NCI-H524 treated with DMSO at 0.1 percent for 48 hours (cell line): ENCODE results near the gene SLC17A5.
"Not testable (repeated sequence)": the region's sequence is repeated elsewhere in the genome, so short reads cannot be mapped to it uniquely, and the experiment has no call there.

Experiments
- DNase-seq: peaks from one replicate; lab custom pipeline; 2025; lab: John Stamatoyannopoulos, UW

SLC17A5 gene

DNA sequence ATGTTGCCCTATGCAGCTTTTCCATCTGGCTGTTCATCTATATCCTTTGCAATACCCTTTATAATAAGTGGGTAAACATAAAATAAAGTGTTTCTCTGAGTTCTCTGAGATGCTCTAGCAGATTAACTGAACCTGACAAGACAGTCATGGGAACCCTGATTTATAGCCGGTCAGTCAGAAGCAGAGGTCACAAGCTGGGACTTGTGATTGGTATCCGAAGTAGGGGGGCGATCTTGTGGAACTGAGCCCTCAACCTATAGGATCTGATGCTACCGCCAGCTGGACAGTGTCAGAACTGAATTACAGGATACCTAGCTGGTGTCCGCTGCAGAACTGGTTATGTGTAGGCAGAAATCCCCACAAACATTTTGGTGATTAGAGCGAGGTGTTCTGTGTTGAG lies 39.0 kb downstream of the SLC17A5 start:
- no peak for DNase-seq

- no peak for DNase-seq
These were observed 39.8 kb downstream of the SLC17A5 start for GRCh38 chr6:73613806-73614536.

- no peak for DNase-seq
These were observed 41.2 kb downstream of the SLC17A5 start for GRCh38 chr6:73612611-73613010.

- DNase-seq = no peak
These were observed 43.1 kb downstream of the SLC17A5 start for GRCh38 chr6:73610444-73611275.

- no peak for DNase-seq
These were observed 45.0 kb downstream of the SLC17A5 start for GRCh38 chr6:73608761-73609160.

GRCh38 chr6:73606428-73606827 lies 47.4 kb downstream of the SLC17A5 start:
- DNase-seq = no peak

DNA sequence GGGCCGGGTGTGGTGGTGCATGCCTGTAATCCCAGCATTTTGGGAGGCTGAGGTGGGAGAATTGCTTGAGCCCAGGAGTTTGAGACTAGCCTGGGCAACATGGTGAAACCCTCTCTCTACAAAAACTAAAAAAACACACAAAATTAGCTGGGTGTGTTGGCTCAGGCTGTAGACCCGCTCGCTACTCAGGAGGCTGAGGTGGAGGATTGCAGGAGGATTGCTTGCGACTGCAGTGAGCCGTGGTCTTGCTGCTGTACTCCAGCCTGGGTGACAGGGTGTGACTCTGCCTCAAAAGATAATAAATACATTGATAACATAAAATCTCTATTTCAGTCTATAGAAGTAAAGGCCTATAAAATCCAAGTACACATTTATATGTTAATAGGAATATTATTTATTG lies 49.3 kb downstream of the SLC17A5 start:
- no peak for DNase-seq

DNA sequence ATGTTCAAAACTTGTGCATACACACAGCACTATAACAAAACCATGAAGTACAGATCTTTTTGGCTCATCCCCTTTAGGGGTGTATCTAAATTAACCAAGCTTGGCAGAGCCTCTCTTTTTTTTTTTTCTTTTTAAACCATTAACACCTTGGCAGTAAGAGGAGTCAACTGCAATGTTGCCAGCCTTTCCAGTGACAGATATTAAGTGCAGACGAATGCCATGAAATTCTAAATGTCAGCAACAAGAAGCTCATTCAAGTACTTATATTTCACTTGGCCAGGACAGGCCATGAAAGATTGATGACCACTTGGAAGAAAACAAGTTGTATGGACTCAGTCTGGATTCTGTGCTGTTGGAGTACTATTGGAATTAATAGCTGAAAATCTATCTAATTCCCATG lies 49.8 kb downstream of the SLC17A5 start:
- no peak for DNase-seq

DNA sequence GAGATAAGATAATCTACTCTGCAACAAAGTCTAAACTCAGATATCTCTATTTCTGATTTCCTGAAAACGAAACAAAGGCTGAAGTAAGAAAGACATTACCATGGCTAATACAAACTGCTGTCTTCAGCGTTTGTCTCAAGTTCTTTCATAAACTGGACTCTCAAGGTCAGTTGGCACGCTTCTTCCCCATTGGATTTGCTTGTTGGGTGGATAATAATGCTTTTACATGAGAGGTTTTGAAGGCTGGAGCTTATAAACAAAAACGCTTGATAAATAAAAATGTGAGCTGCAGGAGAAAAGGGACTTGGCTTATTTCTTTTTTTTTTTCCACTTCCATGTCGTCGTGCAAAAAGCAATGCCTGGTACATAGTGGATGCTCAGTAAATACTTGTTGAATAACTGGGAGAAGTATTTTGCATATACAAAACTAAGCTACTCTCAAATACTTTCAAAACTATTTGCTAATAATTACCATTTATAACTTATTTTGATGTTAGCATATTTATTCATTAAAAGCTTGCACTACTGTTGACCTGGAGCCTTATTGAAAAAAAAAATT lies 67.3 kb downstream of the SLC17A5 start:
- no peak for DNase-seq

DNA sequence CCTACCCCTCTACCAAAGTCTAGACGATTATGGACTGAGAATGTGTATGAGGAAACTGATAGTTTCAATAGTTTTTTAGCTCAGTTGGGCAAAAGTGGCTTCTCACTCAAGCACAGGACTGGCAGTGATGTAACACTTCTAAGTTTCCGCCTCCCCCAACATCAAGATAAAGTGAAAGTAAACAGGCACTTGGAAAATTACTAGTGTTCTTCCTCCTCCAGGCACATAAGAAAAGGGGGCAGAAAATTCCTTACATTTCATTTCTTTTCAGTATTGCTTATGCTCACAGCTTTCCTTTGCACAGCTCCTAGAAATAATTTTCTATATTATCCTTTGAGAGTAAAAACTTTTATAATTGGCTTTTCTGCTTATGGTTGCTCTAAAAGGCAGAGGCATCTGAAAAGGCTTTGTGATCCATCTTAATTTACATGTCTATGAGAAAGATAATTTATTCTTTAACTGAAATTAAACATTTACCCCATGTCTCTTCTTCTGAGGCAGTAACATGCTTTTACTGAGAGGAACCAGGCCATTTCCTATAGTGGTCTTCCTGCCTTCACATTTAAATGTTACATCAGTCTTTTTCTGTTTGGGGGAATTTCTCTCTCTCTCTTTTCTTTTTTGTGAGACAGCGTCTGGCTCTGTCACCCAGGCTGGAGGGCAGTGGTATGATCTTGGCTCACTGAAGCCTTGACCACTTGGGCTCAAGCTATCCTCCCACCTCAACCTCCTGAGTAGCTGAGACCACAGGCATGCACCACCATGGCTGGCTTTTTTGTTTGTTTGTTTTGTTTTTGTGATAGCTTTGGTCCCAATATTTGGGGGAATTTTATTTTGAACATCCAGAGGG lies 68.0 kb downstream of the SLC17A5 start:
- DNase-seq = no peak

- DNase-seq = no peak
These were observed 72.5 kb downstream of the SLC17A5 start for GRCh38 chr6:73581293-73581692.

- DNase-seq = no peak
These were observed 73.3 kb downstream of the SLC17A5 start for GRCh38 chr6:73580247-73581149.

- DNase-seq = no peak
These were observed 73.9 kb downstream of the SLC17A5 start for GRCh38 chr6:73579851-73580246.

GRCh38 chr6:73579389-73579788 lies 74.4 kb downstream of the SLC17A5 start:
- no peak for DNase-seq

GRCh38 chr6:73577676-73578075 lies 76.1 kb downstream of the SLC17A5 start:
- DNase-seq = no peak

DNA sequence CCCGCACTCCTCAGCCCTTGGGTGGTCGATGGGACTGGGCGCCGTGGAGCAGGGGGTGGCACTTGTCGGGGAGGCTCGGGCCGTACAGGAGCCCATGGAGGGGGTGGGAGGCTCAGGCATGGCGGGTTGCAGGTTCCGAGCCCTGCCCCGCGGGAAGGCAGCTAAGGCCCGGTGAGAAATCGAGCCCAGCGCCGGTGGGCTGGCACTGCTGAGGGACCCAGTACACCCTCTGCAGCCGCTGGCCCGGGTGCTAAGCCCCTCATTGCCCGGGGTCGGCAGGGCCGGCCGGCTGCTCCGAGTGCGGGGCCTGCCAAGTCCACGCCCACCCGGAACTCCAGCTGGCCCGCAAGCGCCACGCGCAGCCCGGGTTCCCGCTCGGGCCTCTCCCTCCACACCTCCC lies 81.3 kb downstream of the SLC17A5 start:
- not testable (repeated sequence) for DNase-seq

GRCh38 chr6:73571218-73572181 lies 82.3 kb downstream of the SLC17A5 start:
- not testable (repeated sequence) for DNase-seq

DNA sequence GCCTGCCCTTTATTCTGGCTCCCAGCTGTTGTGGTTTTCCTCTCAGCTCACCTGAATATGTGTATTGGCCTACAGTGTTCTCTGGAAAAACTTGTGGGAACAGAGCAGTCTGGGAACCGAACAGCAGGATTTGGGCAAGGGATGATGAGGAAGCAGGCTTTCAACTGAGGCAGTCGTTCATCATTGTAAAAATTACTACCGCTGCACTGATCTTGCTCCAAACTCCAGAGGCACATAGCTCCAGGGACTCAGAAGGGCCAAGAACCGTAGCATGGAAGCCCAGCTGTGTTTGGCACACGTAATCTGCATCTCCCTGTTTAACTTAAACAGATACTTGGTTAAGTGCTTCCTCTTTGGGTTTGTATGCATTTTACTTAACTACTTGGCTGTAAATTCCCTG lies 84.7 kb downstream of the SLC17A5 start:
- DNase-seq = no peak

GRCh38 chr6:73566954-73567591 lies 86.7 kb downstream of the SLC17A5 start:
- no peak for DNase-seq
